ENCODE measurements around the gene CCL16.
"Not testable (repeated sequence)": the region's sequence is repeated elsewhere in the genome, so short reads cannot be mapped to it uniquely, and the experiment has no call there.

Gene CCL16

GRCh38 chr17:35981246-35981645 is at the start of gene CCL16:
TSS of gene CCL16 (minus strand) at chr17:35981497. CDS start at chr17:35981420, 77 bp downstream.
- in situ Hi-C loops (cut with MboI; ENCODE audit: low sequenced_read_pairs): no loop called here

- in situ Hi-C loops (cut with MboI; ENCODE audit: low sequenced_read_pairs): no loop called here
Observed at GRCh38 chr17:36030956-36031355, 49.7 kb upstream of the CCL16 start.

- in situ Hi-C loops (cut with MboI; ENCODE audit: low sequenced_read_pairs): no loop called here
Observed at GRCh38 chr17:36027761-36028160, 46.5 kb upstream of the CCL16 start.

GRCh38 chr17:36024106-36024869 is 43.0 kb upstream of the CCL16 start:
- in situ Hi-C loops (cut with MboI; ENCODE audit: low sequenced_read_pairs): no loop called here

- in situ Hi-C loops (cut with MboI; ENCODE audit: low sequenced_read_pairs): no loop called here
Observed at GRCh38 chr17:36019423-36019822, 38.1 kb upstream of the CCL16 start.

GRCh38 chr17:36017799-36018198 is 36.5 kb upstream of the CCL16 start, which contains the start of gene CCL23:
TSS of gene CCL23 (minus strand) at chr17:36017972. CDS start at chr17:36017897, 75 bp downstream.
- in situ Hi-C loops (cut with MboI; ENCODE audit: low sequenced_read_pairs): no loop called here

- in situ Hi-C loops (cut with MboI; ENCODE audit: low sequenced_read_pairs): no loop called here
Observed at GRCh38 chr17:36016555-36016954, 35.3 kb upstream of the CCL16 start.

- in situ Hi-C loops (cut with MboI; ENCODE audit: low sequenced_read_pairs): not testable (repeated sequence)
Observed at GRCh38 chr17:36015895-36016294, 34.6 kb upstream of the CCL16 start.

- in situ Hi-C loops (cut with MboI; ENCODE audit: low sequenced_read_pairs): no loop called here
Observed at GRCh38 chr17:36014946-36015345, 33.6 kb upstream of the CCL16 start.

GRCh38 chr17:36011201-36011600 is 29.9 kb upstream of the CCL16 start:
- in situ Hi-C loops (cut with MboI; ENCODE audit: low sequenced_read_pairs): no loop called here

- in situ Hi-C loops (cut with MboI; ENCODE audit: low sequenced_read_pairs): no loop called here
Observed at GRCh38 chr17:36008998-36009665, 27.8 kb upstream of the CCL16 start.

GRCh38 chr17:36004594-36005108 is 23.4 kb upstream of the CCL16 start:
- in situ Hi-C loops (cut with MboI; ENCODE audit: low sequenced_read_pairs): no loop called here

GRCh38 chr17:36002631-36003030 is 21.3 kb upstream of the CCL16 start:
- in situ Hi-C loops (cut with MboI; ENCODE audit: low sequenced_read_pairs): no loop called here

GRCh38 chr17:36001862-36002603 is 20.7 kb upstream of the CCL16 start:
- in situ Hi-C loops (cut with MboI; ENCODE audit: low sequenced_read_pairs): no loop called here

- in situ Hi-C loops (cut with MboI; ENCODE audit: low sequenced_read_pairs): no loop called here
Observed at GRCh38 chr17:36001110-36001771, 19.9 kb upstream of the CCL16 start, which contains the start of gene CCL15. TSS of gene CCL15 (minus strand) at chr17:36001553. CDS start at chr17:36001492, 61 bp downstream.

GRCh38 chr17:36000732-36001109 is 19.4 kb upstream of the CCL16 start:
- in situ Hi-C loops (cut with MboI; ENCODE audit: low sequenced_read_pairs): no loop called here

- in situ Hi-C loops (cut with MboI; ENCODE audit: low sequenced_read_pairs): no loop called here
Observed at GRCh38 chr17:35998756-35999155, 17.5 kb upstream of the CCL16 start.

GRCh38 chr17:35998018-35998545 is 16.8 kb upstream of the CCL16 start:
- in situ Hi-C loops (cut with MboI; ENCODE audit: low sequenced_read_pairs): no loop called here

- in situ Hi-C loops (cut with MboI; ENCODE audit: low sequenced_read_pairs): not testable (repeated sequence)
Observed at GRCh38 chr17:35995346-35995745, 14.0 kb upstream of the CCL16 start.

- in situ Hi-C loops (cut with MboI; ENCODE audit: low sequenced_read_pairs): no loop called here
Observed at GRCh38 chr17:35991075-35991474, 9.8 kb upstream of the CCL16 start.

All from HL-60/S4 treated with phorbol 12-myristate 13-acetate at 8.2 ng/mL for 4 days and 3 days (cell line).